RCC 7860 (cell line): Measurements from ENCODE around the gene CCDC197.

Experiments used
- DNase-seq: peaks from one replicate; pipeline ENCODE4 v3.0.0-alpha.2; 2015; ENCODE audit warnings: low spot score
- FAIRE-seq: peaks from 2 replicates; lab custom pipeline; 2012; peaks lifted over from hg19 to GRCh38; lab: Jason Lieb, UNC

CCDC197 gene

GRCh38 chr14:94040247-94040646, 43.1 kb downstream of the CCDC197 start:
- DNase-seq = no peak
- FAIRE-seq = no peak

- no peak for DNase-seq
- FAIRE-seq = no peak
Measured at GRCh38 chr14:94040796-94041195, 43.7 kb downstream of the CCDC197 start.

- FAIRE-seq (no peak), DNase-seq (no peak)
Measured at GRCh38 chr14:94041551-94042346, 44.6 kb downstream of the CCDC197 start.

DNA sequence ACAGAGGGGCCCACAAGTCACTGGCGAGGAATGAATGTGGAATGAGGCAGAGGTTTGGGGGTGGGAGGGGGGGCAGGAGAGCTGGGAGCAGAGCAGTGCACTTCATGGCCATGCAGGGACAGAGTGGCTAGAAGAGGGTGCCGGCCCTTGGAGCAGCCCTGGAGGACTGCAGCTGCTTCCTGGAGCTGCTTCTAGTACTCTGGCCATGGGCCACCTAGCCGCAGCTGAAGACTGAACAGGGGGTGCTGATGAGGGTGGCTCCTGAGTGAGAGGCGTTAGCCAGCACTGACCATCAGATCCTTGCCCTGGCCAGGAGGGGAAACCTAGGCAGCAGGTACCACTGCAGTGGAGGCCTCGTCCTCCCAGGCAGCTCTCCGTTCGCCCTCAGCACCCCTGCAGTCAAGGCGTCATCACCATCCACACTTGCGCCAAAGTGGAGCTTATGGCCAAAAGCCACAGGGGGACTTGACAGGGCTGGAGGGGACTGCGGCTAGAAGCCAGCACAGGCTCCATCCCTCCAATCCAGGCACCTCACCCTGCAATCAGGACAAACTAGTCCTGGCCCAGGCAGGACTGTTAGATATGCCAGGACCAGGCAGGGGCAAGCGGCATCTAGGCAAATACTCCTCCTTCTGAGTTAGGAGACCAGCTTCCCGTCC, 45.5 kb downstream of the CCDC197 start:
- FAIRE-seq (no peak), DNase-seq (no peak)

GRCh38 chr14:94043111-94043755, 46.1 kb downstream of the CCDC197 start:
- FAIRE-seq (no peak), DNase-seq (no peak)

GRCh38 chr14:94043756-94044475, 46.8 kb downstream of the CCDC197 start:
- FAIRE-seq (no peak), DNase-seq (no peak)

DNA sequence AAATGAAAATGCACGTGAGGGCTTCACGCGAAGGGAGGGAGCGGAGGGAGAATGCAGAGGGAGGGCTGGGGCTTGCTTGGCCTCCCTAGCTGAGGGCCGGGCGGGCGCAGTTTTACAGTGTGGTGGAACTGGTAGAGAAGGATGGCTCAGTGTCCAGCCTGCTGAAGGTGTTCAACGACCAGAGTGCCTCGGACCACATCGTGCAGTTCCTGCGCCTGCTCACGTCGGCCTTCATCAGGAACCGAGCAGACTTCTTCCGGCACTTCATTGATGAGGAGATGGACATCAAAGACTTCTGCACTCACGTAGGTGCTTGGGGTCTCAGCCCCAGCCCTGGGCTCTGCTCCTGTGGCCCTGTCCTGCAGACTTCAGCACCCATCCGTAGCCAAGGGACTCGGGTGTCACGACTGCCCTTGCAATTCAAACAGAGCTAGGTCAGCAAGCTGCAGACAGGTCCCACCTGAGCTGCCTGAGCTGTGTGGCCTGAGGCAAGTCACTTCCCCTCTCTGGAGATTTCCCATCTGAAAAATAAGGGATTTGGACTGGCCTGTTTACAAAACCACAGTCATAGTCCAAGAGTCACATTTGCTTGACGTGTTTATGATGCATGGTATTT, 47.5 kb downstream of the CCDC197 start:
- DNase-seq = no peak
- FAIRE-seq = no peak

DNA sequence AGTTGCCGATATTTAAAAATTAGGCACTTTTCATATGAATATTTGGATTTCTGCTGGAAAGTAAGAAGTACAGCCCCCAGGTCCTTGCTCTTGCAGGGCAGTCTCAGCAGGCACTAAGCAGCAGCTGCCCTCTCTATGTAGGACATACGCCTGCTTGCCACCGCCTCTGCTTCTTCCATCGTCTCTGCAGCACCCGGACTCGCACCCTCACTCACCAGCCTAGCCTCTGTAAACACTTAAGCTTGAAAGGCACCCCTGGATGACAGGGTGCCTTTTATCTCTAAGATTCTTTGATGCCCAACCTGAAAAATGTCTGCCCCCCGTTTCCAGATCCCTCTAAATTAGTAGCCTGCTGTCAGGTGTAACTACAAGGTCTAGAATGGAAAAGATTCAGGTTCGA, 48.0 kb downstream of the CCDC197 start:
- DNase-seq (no peak), FAIRE-seq (no peak)

- DNase-seq (no peak), FAIRE-seq (no peak)
Measured at GRCh38 chr14:94045563-94046345, 48.7 kb downstream of the CCDC197 start.

GRCh38 chr14:94046696-94047250, 49.7 kb downstream of the CCDC197 start:
- DNase-seq = no peak
- no peak for FAIRE-seq

DNA sequence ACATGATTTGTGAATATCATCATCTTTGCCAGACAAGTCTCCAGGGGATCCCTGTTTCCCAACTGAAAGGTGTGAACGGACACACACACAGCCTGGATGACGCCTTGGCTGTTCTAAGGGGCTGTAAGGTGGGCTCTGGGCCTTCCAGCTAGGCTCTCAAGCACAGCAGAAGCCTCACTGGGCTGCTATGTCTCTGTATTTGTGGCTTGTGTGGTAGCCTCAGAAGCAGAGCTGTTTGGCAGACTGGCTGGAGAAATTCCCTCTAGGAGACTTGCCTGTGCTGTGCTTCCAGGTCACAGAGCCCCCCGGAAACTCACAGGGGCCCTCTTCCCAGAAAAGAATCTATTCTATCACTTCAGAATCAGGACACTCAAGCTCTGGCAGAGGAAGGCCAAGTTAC, 50.5 kb downstream of the CCDC197 start:
- DNase-seq (no peak), FAIRE-seq (no peak)

- no peak for DNase-seq
- no peak for FAIRE-seq
Measured at GRCh38 chr14:94048691-94049624, 51.9 kb downstream of the CCDC197 start.

GRCh38 chr14:94049625-94050023, 52.5 kb downstream of the CCDC197 start:
- DNase-seq (no peak), FAIRE-seq (no peak)

- DNase-seq (no peak), FAIRE-seq (no peak)
Measured at GRCh38 chr14:94050231-94050880, 53.3 kb downstream of the CCDC197 start.

DNA sequence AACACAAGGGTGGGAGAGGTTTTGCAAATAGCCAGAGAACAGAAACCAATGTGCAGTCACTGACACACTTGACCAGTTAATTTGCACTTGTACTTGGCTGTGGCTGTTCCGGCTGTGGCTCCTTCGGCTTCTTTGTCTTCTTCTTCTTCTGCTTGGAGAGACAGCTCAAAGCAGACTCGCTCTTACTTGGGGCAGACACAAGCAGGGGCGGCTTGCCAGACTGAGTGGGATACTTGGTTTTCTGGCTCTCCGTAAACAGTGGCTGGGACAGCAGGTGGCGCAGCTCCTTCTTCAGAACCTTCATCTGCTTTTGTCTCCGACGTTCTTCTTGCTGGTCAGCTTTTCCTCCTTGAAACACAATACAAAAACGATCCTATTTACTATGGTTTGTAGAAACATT, 54.0 kb downstream of the CCDC197 start:
- DNase-seq = peak; percentile 8
- FAIRE-seq = no peak

DNA sequence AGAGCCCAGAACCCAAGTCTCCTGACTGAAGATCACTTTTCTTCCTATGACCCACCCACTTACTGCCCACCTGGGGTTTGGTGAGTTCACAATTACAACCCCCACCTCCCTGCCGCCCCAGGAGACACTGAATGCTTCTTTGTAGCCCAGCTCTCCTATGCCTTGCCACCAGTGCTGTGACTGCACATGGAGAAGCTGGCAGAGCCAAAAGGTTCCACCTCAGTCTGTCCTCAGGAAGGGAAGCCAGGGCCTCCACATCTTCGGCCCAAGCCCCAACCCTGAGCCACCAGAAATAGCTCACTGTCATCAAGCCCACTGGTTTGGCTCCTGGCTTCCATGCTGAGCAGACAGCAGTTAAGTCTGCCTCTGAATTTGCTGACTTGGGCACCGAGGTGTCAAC, 54.7 kb downstream of the CCDC197 start:
- DNase-seq = no peak
- no peak for FAIRE-seq

DNA sequence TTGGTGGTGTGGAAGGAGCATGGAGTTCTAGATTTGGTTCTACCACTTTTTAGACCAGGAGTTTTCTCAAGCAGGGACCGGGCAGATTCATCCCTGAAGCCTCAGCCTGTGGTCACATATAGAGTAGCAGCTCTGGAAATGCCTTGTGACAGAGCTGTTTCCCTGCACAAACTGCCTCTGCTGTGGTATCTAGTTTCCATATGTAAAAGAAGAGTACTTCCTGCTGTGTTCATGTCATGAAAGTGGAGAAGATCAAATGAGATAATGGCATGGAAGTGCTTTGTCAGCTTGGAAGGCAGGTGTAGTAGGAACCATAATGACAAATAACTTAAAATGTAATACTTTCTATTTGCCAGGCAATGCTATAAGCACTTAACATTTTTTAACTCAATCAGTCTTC, 55.1 kb downstream of the CCDC197 start:
- FAIRE-seq (no peak), DNase-seq (no peak)

GRCh38 chr14:94052662-94053061, 55.6 kb downstream of the CCDC197 start:
- FAIRE-seq (no peak), DNase-seq (no peak)
